ENCODE data around the gene EPB41L3.

GRCh38 chr18:5380586-5380985 is 163.2 kb downstream of the EPB41L3 start:
- no peak for TF ChIP-seq CTCF (conservative IDR thresholded peaks at IDR 0.05; ENCODE audit: low read depth in 2 of 2)
- TF ChIP-seq EZH2 (IDR thresholded peaks at IDR 0.05; ENCODE audit: low read depth, unreplicated experiment): no peak
